Effector memory CD8-positive, alpha-beta T cell (primary cell): Measurements from ENCODE around the gene CD180.
A peak's percentile ranks its signal among the peaks of the same experiment; 100 is the strongest.

ENCODE experiments used
- ATAC-seq: fragments of 150-1000 bp; cut with Tn5 transposase; replicated peaks from 2 replicates; pipeline ENCODE4 v1.10.0; 2021; ENCODE audit warnings: mild to moderate bottlenecking, moderate library complexity
- DNase-seq, 3 experiments: peaks; one replicate each; pipeline ENCODE4 v3.0.0; 2021
- H3K27ac Mint-ChIP-seq, 2 donors: one replicate each; pipeline ENCODE4 v1.8.0; 2022; ENCODE audit warnings: mild to moderate bottlenecking in 2 of 2, mixed read lengths in 2 of 2, moderate library complexity in 2 of 2
- H3K27me3 Mint-ChIP-seq, 2 donors: one replicate each; pipeline ENCODE4 v1.8.0; 2022; ENCODE audit warnings: mixed read lengths in 2 of 2
- H3K36me3 Mint-ChIP-seq: one replicate; pipeline ENCODE4 v1.8.0; 2022; ENCODE audit warnings: mild to moderate bottlenecking, moderate library complexity, mixed read lengths; ENCODE audit not compliant: insufficient read depth
- H3K4me1 Mint-ChIP-seq, 2 donors: one replicate each; pipeline ENCODE4 v1.8.0; 2022; ENCODE audit warnings: low read depth in 2 of 2, mixed read lengths in 2 of 2
- H3K4me3 Mint-ChIP-seq, 2 donors: one replicate each; pipeline ENCODE4 v1.8.0; 2022; ENCODE audit warnings: mild to moderate bottlenecking in 2 of 2, mixed read lengths in 2 of 2, moderate library complexity in 2 of 2
- H3K9me3 Mint-ChIP-seq, 2 donors: one replicate each; pipeline ENCODE4 v1.8.0; 2022; ENCODE audit warnings: mixed read lengths in 2 of 2
- total RNA-seq, 9 experiments: gene quantifications; one replicate each; lab custom pipeline; 2026; lab: John Stamatoyannopoulos, UW

Gene CD180
- total RNA-seq: 0 reads per million in 9 experiments

DNA sequence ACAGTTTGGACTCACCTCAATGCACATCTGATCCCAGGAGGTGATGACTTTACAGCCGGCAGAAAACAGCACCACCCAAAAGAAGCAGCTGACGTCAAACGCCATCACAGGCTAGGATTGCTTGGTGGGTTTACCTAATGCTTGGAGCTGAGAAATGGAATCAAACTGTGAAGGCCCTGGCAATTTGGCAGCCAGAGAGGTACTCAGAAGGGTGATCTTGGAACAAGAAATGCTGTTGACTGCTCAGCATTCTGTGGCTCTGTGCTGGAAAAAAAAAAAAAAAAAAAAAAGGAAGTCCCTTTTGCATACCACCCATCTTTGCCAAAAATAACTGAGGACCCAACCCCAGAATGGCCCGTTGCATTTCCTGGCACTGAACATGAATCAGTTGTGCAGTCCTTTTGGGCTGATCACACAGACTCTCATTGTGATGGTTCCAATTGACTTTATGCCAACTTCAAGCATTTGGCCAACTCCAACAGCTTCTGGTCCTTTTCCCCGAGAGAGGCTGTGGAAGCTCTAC lies at the start of gene CD180:
CD180 (minus strand) TSS at position 263 of the 523 bp plus-strand sequence; CDS start at position 105, 158 bp downstream.
- DNase-seq (no peak), ATAC-seq (no peak)
- peaks cover 4% of the 10 kb centered on the region for H3K36me3 Mint-ChIP-seq
- no peaks in the 10 kb centered on the region for H3K27me3 Mint-ChIP-seq
- peak within 1 kb of the TSS in 1 of 2 donors; percentile 17 for H3K4me3 Mint-ChIP-seq
- H3K9me3 Mint-ChIP-seq: no peaks in the 10 kb centered on the region
- peak within 1 kb of the TSS in 1 of 2 donors; percentile 42 for H3K27ac Mint-ChIP-seq
- H3K4me1 Mint-ChIP-seq: peaks cover 12 to 30% of the 10 kb centered on the region in 2 donors

DNA sequence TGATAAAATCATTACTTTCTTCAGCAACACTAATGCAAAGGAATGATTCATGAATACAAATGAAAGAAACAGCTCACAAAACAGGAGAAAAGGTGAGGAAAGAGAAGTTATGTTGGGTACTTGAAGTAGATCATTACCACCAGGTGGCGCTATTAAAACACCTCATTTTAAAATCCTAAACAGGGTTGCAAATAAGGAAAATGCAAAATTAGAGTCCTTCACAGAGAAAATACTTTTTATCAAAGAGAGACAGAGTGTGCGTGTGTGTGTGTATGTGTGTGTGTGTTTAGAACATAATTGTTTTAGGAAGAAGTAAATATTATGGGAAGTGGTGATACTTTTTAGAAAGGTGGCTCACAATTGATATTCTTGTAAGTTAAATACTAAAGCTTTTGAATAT lies 49.5 kb upstream of the CD180 start:
- peaks cover 4% of the 10 kb centered on the region for H3K36me3 Mint-ChIP-seq
- H3K9me3 Mint-ChIP-seq: no peaks in the 10 kb centered on the region
- ATAC-seq (peak; percentile 53), DNase-seq (peak; percentile 27 to 36 (median 31))
- H3K27me3 Mint-ChIP-seq: no peaks in the 10 kb centered on the region
- no peak overlapping the region for H3K27ac Mint-ChIP-seq
- H3K4me1 Mint-ChIP-seq: peaks cover 8 to 13% of the 10 kb centered on the region in 2 donors
- H3K4me3 Mint-ChIP-seq: no peak overlapping the region

DNA sequence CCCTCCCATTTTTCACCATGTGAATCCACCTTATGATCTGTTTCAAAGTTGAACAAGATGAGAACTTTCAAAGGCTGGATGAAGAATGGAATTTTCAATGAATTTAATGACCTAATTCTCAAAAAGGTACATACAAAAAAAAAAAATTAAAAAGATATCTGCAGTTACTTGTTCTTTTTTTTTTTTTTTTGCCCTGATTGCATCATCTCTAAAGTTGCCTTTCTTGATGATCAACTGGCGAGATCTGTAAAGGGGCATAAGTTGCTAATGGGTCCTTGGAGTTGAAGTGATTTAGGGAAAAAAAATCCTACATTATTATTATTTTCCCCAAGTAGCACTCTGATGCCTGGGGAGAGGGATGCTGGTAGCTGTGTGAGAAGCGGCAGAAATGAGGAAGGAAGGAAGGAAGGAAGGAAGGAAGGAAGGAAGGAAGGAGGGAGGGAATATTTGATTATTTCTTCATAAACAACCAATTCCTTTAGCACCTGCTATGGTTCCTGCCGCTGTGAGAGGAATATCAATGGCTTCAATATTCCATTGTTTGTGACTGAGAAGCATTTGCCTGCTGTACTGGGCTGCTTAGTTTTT lies 48.8 kb upstream of the CD180 start:
- ATAC-seq: no peak
- H3K36me3 Mint-ChIP-seq: peaks cover 4% of the 10 kb centered on the region
- no peak overlapping the region for H3K4me3 Mint-ChIP-seq
- no peaks in the 10 kb centered on the region for H3K9me3 Mint-ChIP-seq
- peak overlapping the region in 1 of 2 donors; percentile 75 for H3K27ac Mint-ChIP-seq
- DNase-seq: no peak
- no peaks in the 10 kb centered on the region for H3K27me3 Mint-ChIP-seq
- H3K4me1 Mint-ChIP-seq: peaks cover 8 to 13% of the 10 kb centered on the region in 2 donors

DNA sequence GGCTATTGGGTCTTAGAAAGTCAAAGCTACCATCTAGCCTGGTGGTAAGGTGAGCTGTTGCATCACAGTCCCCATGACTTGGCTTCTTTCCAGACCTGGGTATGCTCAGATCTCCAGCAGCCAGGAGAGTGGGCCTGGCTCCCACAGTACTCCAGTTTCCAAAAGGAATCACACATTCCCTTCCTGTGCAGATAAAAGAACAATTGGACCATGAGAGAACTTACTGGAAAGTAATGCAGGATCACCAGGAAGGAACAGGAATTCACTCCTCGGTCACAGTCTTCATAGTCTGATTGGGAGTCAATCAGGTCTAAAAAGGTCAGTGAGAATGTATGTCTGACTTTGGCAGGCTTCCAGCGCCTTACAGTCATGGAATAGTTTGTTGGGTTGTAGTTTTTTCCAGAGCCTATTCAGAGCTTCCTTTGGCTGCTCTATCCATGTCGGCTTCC lies 47.8 kb upstream of the CD180 start:
- Mint-ChIP-seq H3K27me3 (no peaks in the 10 kb centered on the region), H3K4me1 (peaks cover 8 to 13% of the 10 kb centered on the region in 2 donors), H3K4me3 (no peak overlapping the region), H3K27ac (no peak overlapping the region), H3K36me3 (peaks cover 4% of the 10 kb centered on the region), H3K9me3 (no peaks in the 10 kb centered on the region)
- DNase-seq (no peak), ATAC-seq (no peak)

DNA sequence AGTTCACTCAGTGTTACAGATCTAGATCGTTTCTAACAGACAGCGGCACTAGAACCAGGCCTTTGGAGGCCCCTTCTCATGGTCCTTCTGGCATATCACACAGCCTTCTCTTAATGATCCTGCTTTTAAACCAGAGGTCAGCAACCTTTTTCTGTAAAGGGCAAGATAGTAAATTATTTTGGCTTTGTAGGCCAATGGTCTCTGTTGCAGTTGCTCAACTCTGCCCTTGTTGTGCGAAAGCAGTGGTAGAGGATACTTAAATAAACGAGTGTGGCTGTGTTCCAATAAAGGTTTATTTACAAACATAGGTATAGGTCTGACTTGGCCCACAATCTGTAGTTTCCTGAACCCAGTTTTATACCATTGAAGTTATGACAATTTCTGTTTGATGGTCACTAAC lies 47.3 kb upstream of the CD180 start:
- Mint-ChIP-seq H3K27ac (no peak overlapping the region), H3K36me3 (peaks cover 4% of the 10 kb centered on the region), H3K27me3 (no peaks in the 10 kb centered on the region), H3K4me1 (peaks cover 8 to 13% of the 10 kb centered on the region in 2 donors), H3K9me3 (no peaks in the 10 kb centered on the region), H3K4me3 (no peak overlapping the region)
- ATAC-seq (no peak), DNase-seq (no peak)

DNA sequence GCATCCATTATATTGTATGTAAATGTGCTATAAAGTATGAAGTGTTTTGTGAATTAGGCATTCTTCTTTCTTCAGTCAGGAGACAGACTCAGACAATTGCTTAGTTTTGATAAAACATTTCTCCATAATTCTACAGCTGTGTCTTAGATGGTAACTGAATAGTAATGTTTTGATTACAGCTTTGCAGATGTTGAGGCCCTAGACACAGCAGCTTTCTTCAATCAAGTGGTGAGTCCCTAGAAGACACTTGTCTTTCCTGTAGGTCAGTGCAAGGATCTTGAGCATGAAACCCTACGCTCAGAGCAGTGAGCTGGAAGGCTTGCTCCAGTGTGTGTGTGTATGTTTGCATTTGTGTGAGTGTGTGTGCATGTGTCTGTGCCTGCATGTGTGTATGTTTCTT lies 46.8 kb upstream of the CD180 start:
- Mint-ChIP-seq H3K27ac (no peak overlapping the region), H3K9me3 (no peaks in the 10 kb centered on the region), H3K27me3 (no peaks in the 10 kb centered on the region), H3K4me1 (peaks cover 3 to 7% of the 10 kb centered on the region in 2 donors), H3K4me3 (no peak overlapping the region), H3K36me3 (peaks cover 4% of the 10 kb centered on the region)
- DNase-seq: no peak
- no peak for ATAC-seq

DNA sequence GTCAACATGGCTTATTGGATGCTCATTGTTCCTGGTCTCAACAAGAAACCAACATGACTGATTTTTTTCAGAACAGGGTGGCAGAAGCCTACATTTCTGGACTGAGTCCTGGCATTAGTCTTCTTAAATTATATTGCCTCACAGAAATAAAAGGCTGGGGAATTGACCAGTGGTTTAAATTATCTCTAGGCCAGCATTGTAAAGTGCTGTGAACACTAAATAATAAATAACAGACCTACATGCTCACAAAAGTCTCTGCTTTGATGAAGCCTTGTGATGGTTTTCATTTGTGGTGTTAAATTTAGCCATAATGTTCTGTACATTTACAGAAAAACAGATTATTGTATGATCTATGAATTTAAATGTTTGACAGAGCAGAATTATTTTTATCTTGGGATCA lies 44.7 kb upstream of the CD180 start:
- Mint-ChIP-seq H3K9me3 (no peaks in the 10 kb centered on the region), H3K4me1 (peaks cover 4 to 7% of the 10 kb centered on the region in 2 donors), H3K4me3 (no peak overlapping the region), H3K27ac (no peak overlapping the region), H3K27me3 (peaks cover 0 to 6% of the 10 kb centered on the region in 2 donors), H3K36me3 (peaks cover 4% of the 10 kb centered on the region)
- ATAC-seq (no peak), DNase-seq (no peak)

DNA sequence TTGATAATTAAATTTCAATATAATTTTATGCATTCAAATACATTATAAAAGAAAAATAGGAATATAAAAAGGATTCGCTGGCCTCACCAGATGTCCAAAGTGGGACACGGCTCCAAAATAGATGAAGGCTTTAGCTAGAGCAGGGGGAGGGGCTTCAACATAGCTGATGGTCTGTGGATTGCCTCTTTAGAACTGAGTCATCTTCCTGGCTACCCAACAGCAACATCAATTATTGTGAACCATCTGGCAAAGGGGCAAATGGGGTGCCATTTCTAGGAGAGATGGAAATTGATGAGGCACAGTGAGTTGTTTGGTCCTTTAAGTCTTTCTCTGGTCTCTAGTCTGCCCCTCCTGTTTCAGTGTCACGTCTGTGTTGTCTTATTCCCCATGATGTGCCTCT lies 44.2 kb upstream of the CD180 start:
- DNase-seq: no peak
- H3K4me1 Mint-ChIP-seq: peaks cover 4 to 7% of the 10 kb centered on the region in 2 donors
- H3K4me3 Mint-ChIP-seq: no peak overlapping the region
- H3K27ac Mint-ChIP-seq: no peak overlapping the region
- peaks cover 0 to 11% of the 10 kb centered on the region in 2 donors for H3K27me3 Mint-ChIP-seq
- H3K9me3 Mint-ChIP-seq: no peaks in the 10 kb centered on the region
- H3K36me3 Mint-ChIP-seq: peaks cover 4% of the 10 kb centered on the region
- no peak for ATAC-seq

DNA sequence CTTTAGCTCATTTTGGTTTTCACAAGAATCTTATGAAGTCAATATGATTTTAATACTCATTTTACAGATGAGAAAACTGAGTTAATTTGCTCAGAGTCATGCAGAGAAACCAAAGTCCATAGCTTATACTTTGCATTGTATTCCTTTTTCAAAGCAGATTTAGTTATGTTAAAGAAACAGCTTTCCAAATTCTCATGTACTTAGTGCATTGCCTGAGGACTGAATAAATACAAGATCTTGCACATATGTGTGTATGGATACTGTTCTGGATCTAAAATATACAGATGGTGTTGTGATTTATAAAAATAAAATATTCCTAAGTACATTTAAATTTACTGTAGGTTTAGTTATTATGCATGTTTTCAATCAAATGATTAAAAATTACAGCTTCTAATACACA lies 43.5 kb upstream of the CD180 start:
- peaks cover 1 to 4% of the 10 kb centered on the region in 2 donors for H3K4me1 Mint-ChIP-seq
- H3K9me3 Mint-ChIP-seq: no peaks in the 10 kb centered on the region
- peaks cover under 1% of the 10 kb centered on the region for H3K36me3 Mint-ChIP-seq
- no peak overlapping the region for H3K27ac Mint-ChIP-seq
- H3K4me3 Mint-ChIP-seq: no peak overlapping the region
- H3K27me3 Mint-ChIP-seq: peaks cover 0 to 13% of the 10 kb centered on the region in 2 donors
- DNase-seq (no peak), ATAC-seq (no peak)

DNA sequence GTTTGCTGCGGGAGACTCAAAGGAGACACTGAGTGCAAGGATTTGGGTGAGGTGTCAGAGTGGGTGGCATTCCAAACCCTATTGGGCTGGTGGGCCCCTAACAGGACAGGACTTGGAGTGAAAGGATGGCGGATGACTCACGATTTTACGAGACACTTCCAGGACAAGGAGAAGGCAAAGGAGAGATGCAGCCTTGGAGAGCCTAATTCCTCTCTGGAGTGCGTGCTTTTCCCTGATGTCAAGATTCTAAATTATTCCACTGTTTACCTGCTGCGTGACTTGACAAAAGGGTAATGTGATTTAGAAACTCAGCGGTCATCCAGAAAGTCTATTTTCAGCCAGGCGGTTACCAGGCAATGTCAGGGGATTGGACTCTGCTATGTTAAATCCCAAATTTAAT lies 41.6 kb upstream of the CD180 start:
- Mint-ChIP-seq H3K4me1 (peaks cover 1 to 6% of the 10 kb centered on the region in 2 donors), H3K27me3 (peaks cover 0 to 13% of the 10 kb centered on the region in 2 donors), H3K27ac (no peak overlapping the region), H3K9me3 (no peaks in the 10 kb centered on the region), H3K36me3 (peaks cover under 1% of the 10 kb centered on the region), H3K4me3 (no peak overlapping the region)
- ATAC-seq (no peak), DNase-seq (no peak)

DNA sequence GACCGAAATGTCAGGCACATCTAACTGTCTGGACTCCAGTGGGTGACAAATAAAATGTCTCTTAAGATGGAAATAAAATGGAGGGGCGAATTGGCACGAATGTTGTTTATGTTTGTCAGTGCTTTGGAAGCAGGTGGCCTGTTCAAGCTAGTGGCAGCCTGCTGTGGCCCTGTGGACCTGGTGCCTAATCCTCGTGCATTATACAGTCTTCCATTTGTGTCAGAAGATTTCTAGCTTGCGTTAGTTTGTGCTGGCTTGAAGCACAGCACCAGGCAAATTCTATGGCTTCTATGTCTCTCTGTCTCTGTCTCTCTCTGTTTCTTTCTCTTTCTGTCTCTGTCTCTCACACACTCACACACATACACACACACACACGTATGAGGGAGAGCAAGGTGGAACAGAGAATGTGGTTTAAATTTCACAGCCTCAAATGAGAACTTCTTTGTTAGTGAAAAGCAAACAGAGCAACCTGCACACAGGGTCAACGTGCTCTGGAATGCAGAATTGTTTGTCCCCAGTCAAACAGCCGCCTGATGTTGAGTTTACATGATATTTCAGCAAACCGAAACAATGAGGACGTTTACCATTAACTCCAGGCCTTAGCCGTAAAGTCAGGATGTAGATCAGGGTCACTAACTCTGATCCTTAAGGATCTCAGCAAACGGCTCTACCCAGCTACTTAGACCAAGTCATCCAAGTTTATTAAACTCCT lies 39.0 kb upstream of the CD180 start:
- H3K27ac Mint-ChIP-seq: no peak overlapping the region

DNA sequence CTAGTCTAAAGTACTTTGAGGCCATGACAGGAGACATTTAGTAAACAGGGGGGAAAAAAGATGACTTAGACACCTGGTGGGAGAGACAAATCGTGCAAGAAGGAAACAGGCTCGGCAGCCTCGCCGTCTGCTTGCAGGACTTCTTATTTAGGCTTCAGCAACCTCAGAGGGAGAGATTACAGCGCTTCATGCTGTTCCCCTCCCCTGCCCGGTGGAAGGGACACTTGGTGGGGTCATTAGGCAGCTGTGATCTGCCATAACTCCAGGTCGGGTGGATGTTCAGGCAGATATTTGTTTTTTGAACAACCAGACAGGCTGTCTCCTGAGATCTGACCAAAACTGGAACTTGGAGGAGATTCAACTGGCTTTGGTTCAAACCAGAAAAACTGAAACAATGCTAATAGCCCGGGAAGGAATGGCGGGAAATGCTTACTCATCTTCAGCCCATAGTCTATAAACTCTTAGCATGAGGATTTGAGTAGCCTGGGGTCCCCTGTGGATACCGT lies 38.1 kb upstream of the CD180 start:
- no peak for ATAC-seq
- peaks cover 0 to 13% of the 10 kb centered on the region in 2 donors for H3K27me3 Mint-ChIP-seq
- peaks cover 1 to 8% of the 10 kb centered on the region in 2 donors for H3K4me1 Mint-ChIP-seq
- H3K27ac Mint-ChIP-seq: no peak overlapping the region
- peaks cover 5% of the 10 kb centered on the region for H3K36me3 Mint-ChIP-seq
- H3K9me3 Mint-ChIP-seq: no peaks in the 10 kb centered on the region
- no peak overlapping the region for H3K4me3 Mint-ChIP-seq
- DNase-seq: no peak

More for the DNA sequence above, 39.0 kb upstream of the CD180 start:
- no peak overlapping the region for H3K4me3 Mint-ChIP-seq
- ATAC-seq: no peak
- DNase-seq: no peak
- peaks cover 0 to 13% of the 10 kb centered on the region in 2 donors for H3K27me3 Mint-ChIP-seq
- peaks cover 5% of the 10 kb centered on the region for H3K36me3 Mint-ChIP-seq
- H3K4me1 Mint-ChIP-seq: peaks cover 1 to 8% of the 10 kb centered on the region in 2 donors
- H3K9me3 Mint-ChIP-seq: no peaks in the 10 kb centered on the region

DNA sequence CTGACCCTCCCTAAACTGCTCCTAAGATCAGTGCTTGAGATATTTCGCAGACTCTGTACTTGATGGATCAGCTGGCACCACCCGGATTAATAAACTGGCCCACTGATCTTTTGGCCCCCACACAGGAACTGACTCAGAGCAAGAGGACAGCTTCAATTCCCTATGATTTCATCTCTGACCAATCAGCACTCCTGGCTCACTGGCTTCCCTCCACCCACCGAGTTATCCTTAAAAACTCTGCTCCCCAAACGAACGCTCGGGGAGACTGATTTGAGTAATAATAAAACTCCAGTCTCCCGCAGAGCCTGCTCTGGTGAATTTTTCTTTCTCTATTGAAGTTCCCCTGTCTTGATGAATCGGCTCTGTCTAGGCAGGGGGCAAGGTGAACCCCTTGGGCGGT lies 36.5 kb upstream of the CD180 start:
- Mint-ChIP-seq H3K4me1 (peaks cover 1 to 8% of the 10 kb centered on the region in 2 donors), H3K4me3 (no peak overlapping the region), H3K9me3 (no peaks in the 10 kb centered on the region), H3K36me3 (peaks cover 5% of the 10 kb centered on the region), H3K27me3 (peaks cover 0 to 13% of the 10 kb centered on the region in 2 donors), H3K27ac (no peak overlapping the region)
- DNase-seq (no peak), ATAC-seq (no peak)
